Brain microvascular endothelial cell (primary cell): Measurements from ENCODE around the gene CACNA1D.

Source experiments
- DNase-seq: peaks from one replicate; pipeline ENCODE4 v3.0.0-alpha.2; 2020
- H3K27ac ChIP-seq: fragments of 250-450 bp; sonication (Bioruptor Pico); 2 replicates; pipeline ENCODE4 v1.5.1; 2020; ENCODE audit warnings: mild to moderate bottlenecking, moderate library complexity
- H3K27me3 ChIP-seq: fragments of 250-450 bp; sonication (Bioruptor Pico); replicated peaks from 2 replicates; pipeline ENCODE4 v1.5.1; 2020; ENCODE audit warnings: mild to moderate bottlenecking
- H3K36me3 ChIP-seq: fragments of 250-450 bp; sonication (Bioruptor Pico); replicated peaks from 2 replicates; pipeline ENCODE4 v1.5.1; 2020; ENCODE audit warnings: mild to moderate bottlenecking
- H3K4me3 ChIP-seq: 2 replicates; pipeline ENCODE4 v1.5.1; 2011; ENCODE audit warnings: low read depth, mild to moderate bottlenecking, control low read depth, low read length, moderate library complexity
- in situ Hi-C: cut with HindIII; loops from 2 replicates; pipeline ENCODE4 v1.10.0; 2017; ENCODE audit warnings: low sequenced_read_pairs, low pct_ligation_motif_present
- TF ChIP-seq, protein P1 (sequence below): IDR thresholded peaks from 2 replicates; pipeline ENCODE4 v1.5.1; 2011; ENCODE audit warnings: low read depth, mild to moderate bottlenecking, moderate library complexity, low read length, control low read depth, inconsistent platforms; ENCODE audit errors: missing control alignments

The CACNA1D gene

DNA sequence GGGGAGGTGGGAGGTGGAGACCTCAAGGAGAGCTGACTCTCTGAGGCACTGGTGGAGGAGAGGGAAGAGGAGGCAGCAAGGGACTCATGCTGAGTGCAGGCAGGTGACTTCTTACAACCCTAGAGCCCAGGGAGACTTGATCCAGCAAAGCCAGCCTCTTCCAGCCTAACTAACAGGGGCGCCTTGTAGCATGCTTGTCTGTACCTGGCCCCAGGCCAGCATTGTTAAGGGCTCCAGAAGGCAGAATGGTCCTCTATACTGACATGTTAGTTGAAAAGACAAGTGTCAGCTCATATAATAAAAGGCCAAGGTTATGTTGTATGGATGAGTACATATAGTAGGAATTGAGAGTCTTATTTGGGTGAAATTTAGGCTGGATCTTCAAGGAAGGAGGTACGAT lies 286.4 kb downstream of the CACNA1D start:
- TF ChIP-seq, protein P1, sequence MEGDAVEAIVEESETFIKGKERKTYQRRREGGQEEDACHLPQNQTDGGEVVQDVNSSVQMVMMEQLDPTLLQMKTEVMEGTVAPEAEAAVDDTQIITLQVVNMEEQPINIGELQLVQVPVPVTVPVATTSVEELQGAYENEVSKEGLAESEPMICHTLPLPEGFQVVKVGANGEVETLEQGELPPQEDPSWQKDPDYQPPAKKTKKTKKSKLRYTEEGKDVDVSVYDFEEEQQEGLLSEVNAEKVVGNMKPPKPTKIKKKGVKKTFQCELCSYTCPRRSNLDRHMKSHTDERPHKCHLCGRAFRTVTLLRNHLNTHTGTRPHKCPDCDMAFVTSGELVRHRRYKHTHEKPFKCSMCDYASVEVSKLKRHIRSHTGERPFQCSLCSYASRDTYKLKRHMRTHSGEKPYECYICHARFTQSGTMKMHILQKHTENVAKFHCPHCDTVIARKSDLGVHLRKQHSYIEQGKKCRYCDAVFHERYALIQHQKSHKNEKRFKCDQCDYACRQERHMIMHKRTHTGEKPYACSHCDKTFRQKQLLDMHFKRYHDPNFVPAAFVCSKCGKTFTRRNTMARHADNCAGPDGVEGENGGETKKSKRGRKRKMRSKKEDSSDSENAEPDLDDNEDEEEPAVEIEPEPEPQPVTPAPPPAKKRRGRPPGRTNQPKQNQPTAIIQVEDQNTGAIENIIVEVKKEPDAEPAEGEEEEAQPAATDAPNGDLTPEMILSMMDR = no peak
- Histone ChIP-seq H3K27ac (no peak overlapping the region), H3K4me3 (no peak overlapping the region), H3K27me3 (no peaks in the 10 kb centered on the region), H3K36me3 (no peaks in the 10 kb centered on the region)
- DNase-seq = no peak
- in situ Hi-C loops = no loop called here

DNA sequence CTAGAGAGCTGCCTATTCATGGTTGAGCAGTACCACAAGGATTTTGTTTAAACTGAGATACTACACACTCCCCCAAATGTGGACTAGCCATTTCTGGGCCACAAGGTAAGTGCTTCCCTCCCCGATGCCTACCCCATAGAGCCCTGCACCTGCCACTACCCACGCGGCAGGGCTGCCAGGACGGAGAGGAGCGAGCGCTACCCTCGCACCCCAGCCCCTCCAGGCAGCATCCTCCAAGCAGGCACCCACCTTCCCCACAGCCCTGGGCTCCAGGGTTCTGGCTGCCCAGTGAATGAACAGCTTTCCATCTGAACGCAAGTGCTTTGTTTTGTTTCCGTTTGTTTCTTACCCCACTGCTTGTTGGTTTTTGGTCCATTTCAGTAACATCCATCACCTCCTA lies 292.6 kb downstream of the CACNA1D start:
- Histone ChIP-seq H3K4me3 (no peak overlapping the region), H3K36me3 (no peaks in the 10 kb centered on the region), H3K27me3 (no peaks in the 10 kb centered on the region), H3K27ac (no peak overlapping the region)
- no peak for DNase-seq
- TF ChIP-seq, protein P1 = no peak
- in situ Hi-C loops = no loop called here

DNA sequence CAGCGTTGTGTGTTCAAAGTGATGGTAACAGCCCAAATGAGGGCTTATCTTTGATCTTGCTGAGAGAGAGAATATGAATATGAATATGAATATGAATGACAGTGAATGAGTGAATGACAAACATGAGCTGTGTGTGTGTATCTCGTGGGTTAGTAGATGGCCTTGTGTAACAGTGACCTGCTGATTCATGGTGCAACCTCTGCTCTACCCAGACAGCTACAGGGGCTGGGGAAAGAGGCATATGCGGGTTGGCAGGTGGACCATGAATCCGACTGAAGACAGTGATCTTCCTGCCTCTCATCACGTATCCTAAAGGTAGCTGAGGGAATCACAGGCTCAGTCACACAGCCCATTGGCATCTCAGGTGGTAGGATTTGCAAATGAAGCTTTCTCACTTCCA lies 293.6 kb downstream of the CACNA1D start:
- in situ Hi-C loops = no loop called here

GRCh38 chr3:53789459-53789858 lies 295.0 kb downstream of the CACNA1D start:
- Histone ChIP-seq H3K27me3 (no peaks in the 10 kb centered on the region), H3K4me3 (no peak overlapping the region), H3K27ac (no peak overlapping the region), H3K36me3 (no peaks in the 10 kb centered on the region)
- no peak for DNase-seq
- TF ChIP-seq, protein P1 = no peak
- in situ Hi-C loops = no loop called here

More for the DNA sequence above, 293.6 kb downstream of the CACNA1D start:
- no peak overlapping the region for H3K27ac ChIP-seq
- H3K27me3 ChIP-seq = no peaks in the 10 kb centered on the region
- no peak overlapping the region for H3K4me3 ChIP-seq
- no peak for DNase-seq
- TF ChIP-seq, protein P1 = no peak
- H3K36me3 ChIP-seq = no peaks in the 10 kb centered on the region

- no peaks in the 10 kb centered on the region for H3K27me3 ChIP-seq
- no peaks in the 10 kb centered on the region for H3K36me3 ChIP-seq
- DNase-seq = no peak
- TF ChIP-seq, protein P1 = no peak
- in situ Hi-C loops = no loop called here
- H3K4me3 ChIP-seq = no peak overlapping the region
- H3K27ac ChIP-seq = no peak overlapping the region
Measured at GRCh38 chr3:53790470-53790869, 296.1 kb downstream of the CACNA1D start.

DNA sequence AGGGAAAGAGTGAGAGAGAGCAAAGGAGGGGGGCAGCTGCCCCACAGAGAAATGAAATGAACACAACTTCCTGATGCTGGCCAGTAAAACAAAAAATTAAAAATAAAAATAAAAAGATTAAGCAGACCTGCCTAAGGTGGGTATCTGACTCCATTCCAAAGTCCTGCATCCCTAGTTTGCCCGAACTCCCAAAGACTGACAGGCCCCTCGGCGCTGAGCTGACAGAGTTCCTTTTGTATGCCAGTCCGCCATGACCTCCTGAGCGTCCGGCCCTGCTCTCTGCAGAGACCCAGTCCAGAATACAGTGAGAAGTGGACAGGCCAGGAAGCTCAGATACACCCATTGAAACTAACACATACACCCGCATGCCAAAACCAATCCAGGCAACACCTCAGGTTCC lies 296.9 kb downstream of the CACNA1D start:
- DNase-seq = no peak
- no peak overlapping the region for H3K27ac ChIP-seq
- TF ChIP-seq, protein P1 = no peak
- no peaks in the 10 kb centered on the region for H3K36me3 ChIP-seq
- no peaks in the 10 kb centered on the region for H3K27me3 ChIP-seq
- no peak overlapping the region for H3K4me3 ChIP-seq
- in situ Hi-C loops = no loop called here
